CD4-positive, alpha-beta T cell treated with Interleukin-6 for 4 hours (primary cell): ENCODE results near the gene IL1F10.

Experiments used
- DNase-seq: peaks from one replicate; pipeline ENCODE4 v3.0.0-alpha.2; 2020; ENCODE audit warnings: mixed read lengths

The IL1F10 gene

DNA sequence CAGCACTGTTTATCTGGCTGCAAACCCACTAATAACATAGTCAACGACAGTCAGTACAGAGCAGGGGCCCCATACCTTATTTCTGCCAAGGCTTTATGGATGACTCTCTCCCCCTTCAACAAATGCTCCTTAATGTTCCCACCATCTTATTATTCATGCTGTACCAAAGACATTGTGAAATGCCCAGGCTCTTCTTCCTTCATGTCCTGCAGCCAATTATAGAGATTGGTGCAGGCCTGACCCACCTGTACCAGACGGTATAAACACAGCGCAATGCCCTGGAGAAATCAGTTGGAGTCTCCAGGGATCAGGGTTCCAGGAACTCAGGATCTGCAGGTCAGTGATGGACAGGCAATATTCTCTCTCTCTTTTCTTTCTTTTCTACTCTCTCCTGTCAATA lies at the start of gene IL1F10:
Gene IL1F10, plus strand, starts transcription at position 290 of the 400 bp plus-strand sequence. CDS start 4,769 bp downstream, outside the sequence.
- no peak for DNase-seq

GRCh38 chr2:113018509-113018908 lies 49.3 kb upstream of the IL1F10 start:
- no peak for DNase-seq

DNA sequence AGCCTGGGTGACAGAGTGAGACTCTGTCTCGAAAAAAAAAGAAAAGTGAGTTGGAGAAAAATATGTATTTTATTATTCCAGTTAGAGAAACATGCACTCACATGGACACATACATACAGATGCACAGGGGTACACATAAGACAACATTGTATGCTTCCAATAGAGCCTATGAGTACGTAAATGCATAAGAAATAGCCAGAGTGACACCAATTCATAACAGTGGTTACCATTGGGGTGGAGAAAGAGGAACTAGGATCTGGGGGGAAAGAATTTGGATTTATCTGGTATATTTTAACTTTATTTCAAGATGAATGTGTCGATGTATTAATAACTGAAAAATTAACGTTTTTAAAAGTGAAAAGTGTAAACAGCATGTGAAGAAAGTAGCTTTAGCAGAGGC lies 46.5 kb upstream of the IL1F10 start:
- DNase-seq: no peak

DNA sequence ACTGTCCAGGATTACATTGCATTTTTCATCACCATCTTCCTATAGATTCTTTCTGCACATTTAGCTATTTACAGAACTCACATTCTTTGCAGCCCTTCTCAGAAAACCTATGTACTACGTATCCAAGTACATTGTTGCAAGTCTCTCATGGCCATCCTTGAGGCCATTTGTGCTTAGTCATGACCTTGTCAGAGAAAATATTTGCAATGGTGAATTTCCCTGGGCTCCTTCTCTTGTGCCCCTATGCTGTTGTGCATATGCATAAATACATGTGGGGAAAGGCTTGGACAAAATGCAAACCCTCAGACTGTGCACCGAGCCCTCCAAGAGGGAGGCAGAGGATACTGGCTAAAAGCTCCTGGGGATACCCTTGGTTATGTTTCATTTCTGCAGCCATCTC lies 43.0 kb upstream of the IL1F10 start:
- DNase-seq: no peak

GRCh38 chr2:113025737-113026136 lies 42.0 kb upstream of the IL1F10 start:
- no peak for DNase-seq

DNA sequence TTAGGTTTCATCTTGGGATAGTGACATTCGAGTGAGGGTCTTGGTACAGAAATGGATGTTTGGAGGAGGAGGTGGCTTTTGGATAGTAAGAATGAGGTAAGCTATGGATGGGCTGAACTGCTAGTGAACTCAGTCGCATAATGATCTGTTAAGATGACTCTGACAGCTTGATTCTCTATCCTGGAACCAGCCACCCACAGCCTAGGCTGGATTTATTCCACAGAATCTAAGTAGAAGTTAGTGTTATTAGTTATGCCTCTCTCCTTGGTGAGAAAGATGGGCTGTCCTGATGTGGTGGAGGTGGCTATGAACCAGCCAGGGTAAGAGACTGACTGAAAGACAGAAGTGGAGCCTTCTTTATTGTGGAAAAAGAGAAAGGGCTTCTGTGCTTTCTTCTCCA lies 40.1 kb upstream of the IL1F10 start:
- DNase-seq: no peak

DNA sequence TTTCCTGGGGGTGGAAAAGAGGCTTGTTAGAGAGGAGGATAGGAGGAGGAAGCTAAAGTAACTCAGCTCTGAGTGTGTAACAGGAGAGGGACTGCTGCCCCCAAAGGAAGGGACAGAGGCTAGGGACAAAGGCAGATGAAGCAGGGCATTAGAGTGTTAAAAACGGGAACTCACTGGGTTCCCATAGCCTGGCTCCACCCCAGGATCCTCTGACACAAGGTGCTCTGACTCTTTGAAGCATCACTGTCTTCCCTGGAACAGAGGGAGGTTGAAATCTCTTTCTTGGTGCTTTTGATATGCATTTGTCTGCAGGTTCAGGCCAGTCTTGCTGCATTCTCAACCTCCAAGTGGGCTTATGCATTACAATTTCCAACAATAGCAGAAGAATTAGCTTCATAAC lies 39.7 kb upstream of the IL1F10 start:
- no peak for DNase-seq

DNA sequence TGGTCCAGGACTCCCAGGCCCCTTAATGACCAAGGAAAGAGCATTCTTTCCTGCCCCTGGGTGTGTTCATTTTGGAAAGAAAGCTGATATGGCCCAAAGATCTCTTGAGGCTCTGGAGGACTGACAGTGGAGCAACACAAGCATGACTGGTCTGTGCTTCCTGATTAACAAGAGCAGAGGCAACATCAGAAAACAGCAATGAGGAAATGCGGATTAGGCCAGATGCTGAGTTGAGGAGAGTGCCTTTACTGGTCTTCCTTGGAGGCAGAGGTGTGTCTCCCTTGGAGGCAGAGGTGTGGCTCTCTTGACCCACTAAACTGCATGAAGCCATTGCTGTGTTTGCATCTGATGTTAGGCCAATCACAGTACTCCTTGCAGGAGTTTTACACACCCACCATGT lies 35.0 kb upstream of the IL1F10 start:
- DNase-seq: no peak

DNA sequence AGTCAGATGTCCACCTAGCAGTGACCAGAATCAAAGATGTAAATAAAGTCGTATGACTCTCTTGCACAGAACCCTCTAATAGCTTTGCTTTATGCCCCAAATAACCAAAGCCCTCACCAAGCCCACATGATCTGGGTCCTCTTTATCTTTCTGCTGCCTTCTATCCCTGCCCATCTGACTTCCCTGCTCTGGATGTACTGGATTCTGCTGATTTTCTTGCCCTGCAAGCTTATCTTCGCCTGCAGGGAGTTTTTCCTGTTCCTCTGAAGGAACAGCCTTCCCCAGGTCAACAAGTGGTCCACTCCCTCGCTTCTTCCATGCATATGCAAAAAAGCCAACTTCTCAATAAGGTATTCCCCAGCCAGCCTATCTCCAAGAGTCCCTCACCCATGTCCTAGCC lies 33.8 kb upstream of the IL1F10 start:
- DNase-seq: no peak

DNA sequence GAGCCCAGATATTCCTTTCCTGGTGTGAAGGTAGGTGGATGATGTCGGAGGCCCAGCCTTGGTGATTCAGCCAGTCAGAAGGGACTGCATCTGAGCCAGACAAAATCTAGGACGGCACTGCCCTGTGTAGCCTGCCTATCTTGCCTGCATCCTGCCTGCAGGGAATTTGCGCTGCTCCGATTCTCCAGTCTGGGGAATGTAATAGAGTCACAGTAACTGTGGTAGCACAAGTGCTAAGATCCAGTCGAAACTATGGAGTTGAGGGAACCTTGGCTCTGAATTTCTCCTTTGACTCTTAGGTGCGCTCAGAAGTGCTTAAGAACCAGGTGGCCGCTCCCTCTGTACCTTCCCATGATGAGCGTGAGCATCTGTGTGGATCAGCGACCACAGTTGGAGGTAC lies 31.0 kb upstream of the IL1F10 start:
- DNase-seq: no peak

DNA sequence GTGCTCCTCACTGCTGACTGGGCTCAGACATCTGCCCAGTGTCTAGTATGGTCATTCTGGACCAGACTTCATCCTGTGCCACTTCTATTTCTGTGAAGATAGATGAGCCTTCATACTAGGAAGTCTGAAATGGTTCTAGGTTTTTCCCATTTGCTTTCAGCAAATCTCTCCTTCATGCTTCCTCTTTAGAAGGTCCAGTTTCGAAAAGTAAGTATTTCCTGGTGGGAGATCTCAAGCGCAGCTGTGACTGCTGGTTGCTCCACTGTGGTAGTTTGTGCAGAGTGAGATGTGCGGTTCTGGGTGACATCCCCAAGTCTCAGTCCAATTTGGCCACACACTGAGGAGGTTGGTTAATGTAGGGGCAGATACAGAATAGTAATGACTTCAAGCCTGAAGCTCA lies 29.5 kb upstream of the IL1F10 start:
- DNase-seq: no peak

DNA sequence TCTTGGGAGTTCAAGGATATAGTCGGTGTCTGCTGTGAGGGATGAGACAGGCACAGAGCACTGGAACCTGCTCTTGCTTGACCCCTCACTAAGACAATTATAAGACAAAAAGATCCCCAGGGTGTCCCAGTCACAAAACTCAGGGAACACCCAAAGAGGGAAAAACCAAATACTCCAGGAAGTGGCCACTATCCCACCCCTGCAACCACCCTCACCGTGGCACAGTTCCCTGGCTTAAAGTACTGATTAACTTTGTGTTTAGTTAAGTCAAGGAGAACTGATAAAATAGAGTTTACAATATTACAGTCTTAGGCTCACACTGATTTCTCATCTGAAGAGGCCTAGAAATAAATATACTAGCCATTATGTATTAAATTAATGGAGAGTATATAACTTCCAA lies 28.6 kb upstream of the IL1F10 start:
- no peak for DNase-seq

DNA sequence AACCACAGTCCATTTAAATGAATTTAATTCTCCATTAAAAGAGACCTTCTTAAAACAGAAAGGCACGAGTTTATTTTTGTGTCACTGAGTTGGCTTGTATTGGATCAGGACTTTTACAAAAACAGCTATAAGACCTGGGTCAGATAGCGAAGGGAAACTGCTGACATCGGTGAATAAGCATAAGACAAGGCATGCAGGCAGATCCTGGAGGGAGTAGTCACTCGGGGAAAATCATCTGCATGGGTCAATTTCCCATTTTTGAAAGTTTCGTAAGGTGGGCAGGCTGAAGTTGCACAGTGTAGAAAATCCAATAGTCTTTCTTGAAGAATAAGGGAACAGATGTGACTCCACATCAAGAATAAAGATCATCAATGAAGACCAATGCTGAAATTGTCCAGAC lies 28.1 kb upstream of the IL1F10 start:
- no peak for DNase-seq

- DNase-seq: no peak
Measured at GRCh38 chr2:113041871-113042270, 25.9 kb upstream of the IL1F10 start.

DNA sequence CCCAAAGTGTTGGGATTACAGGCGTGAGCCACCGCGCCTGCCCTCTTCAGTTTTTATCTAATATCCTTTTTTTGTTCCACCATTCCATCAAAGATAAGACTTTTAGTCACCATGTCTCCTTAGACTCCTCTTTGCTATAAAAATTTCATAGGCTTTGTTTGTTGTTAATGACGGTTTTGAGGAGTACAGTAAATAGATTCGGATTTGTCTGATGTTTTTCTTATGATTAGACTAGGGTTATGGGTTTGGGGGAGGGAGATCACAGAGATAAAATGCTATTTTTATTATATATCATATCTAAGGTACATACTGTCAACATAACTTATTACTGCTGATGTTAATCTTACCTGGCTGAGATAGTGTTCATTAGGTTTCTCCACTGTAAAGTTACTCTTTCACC lies 21.3 kb upstream of the IL1F10 start:
- DNase-seq: no peak

GRCh38 chr2:113050921-113051895 lies 16.6 kb upstream of the IL1F10 start:
- no peak for DNase-seq

DNA sequence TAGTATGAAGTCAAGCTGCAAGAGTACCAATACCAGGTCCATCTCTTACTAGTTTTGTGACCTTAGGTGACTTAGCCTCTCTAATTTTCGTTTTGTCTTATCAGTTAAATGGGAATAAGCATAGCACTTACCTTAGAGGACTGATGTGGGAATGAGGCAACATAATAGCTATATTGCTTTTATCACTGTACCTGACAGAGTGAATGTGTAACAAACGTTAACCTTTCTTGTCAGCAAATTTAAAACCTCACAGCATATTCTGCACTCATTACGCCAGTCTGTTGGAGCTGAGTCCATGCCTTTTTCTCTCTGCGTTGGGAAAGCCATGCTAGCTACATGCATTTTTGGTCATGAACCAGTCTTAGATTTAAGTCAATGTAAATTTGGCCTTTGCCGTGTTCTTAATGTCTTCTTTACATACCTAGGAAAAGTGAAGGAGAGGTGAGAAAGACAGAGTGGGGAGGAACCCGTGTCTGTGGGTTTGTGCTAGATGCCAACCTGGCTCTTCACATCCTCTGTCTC lies 15.3 kb upstream of the IL1F10 start, which contains the start of gene IL36B:
Gene IL36B, minus strand, starts transcription at position 472 of the 522 bp plus-strand sequence.
- DNase-seq: no peak

DNA sequence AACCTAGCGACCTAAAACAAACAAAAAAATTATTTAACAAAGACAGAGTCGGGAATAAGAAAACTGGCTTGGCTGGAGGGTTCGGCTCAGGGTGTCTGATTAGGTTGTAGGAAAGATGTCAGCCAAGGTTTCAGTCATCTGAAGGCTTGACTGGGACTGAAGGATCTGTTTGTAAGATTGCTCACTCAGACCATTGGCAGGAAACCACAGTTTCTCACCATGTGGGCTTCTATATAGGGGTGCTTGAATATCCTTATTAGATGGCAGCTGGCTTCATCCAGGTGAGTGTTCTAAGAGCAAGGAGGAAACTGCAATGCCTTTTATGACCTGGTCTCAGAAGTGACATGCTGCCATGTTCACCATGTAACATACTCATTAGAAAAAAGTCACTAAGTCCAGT lies 14.1 kb upstream of the IL1F10 start:
- no peak for DNase-seq

- DNase-seq: no peak
Measured at GRCh38 chr2:113054066-113054465, 13.7 kb upstream of the IL1F10 start.

DNA sequence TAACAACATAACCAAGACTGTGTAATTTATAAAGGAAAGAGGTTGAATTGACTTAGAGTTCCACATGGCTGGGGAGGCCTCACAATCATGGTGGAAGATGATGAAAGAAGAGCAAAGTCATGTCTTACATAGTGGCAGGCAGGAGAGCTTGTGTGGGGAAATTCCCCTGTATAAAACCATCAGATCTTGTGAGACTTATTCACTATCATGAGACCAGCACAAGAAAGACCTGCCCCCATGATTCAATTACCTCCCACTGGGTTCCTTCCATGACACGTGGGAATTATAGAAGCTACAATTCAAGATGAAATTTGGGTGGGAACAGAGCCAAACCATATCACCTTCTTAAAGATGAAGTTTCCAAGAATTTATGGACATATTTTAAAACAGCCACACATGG lies 11.2 kb upstream of the IL1F10 start:
- no peak for DNase-seq

DNA sequence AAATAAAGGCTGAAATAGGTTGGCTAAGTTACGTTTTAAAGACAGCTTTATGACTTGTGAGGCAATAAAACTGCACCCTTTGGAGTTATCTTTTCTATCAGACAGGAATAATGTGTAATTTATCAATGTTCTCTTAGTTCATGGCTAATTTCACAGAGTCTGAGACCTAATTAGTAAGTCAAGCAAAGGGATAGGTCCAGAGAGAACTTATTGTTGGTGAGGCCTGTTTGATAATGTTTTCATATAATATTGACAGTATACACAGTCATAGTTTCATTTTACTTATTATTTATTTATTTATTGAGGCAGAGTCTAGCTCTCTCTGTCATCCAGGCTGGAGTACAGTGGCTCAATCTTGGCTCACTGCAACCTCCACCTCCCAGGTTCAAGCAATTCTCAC lies 10.7 kb upstream of the IL1F10 start:
- no peak for DNase-seq

GRCh38 chr2:113058411-113058994 lies 9.3 kb upstream of the IL1F10 start:
- no peak for DNase-seq

- DNase-seq: no peak
Measured at GRCh38 chr2:113058998-113059960, 8.5 kb upstream of the IL1F10 start, which contains the start of gene IL36RN. TSS of gene IL36RN (plus strand) at chr2:113059198. CDS start at chr2:113059439, 241 bp downstream.
